ENCODE measurements around the gene WTIP. TPM values are rescaled to one million over a fixed set of nuclear protein-coding genes. Genes with fewer than 3 reads are reported as not detected.

WTIP gene
- total and polyA plus RNA-seq, 2 of the 4 experiments (the other 2 are of a cell fraction): 30.3 to 48.9 TPM

DNA sequence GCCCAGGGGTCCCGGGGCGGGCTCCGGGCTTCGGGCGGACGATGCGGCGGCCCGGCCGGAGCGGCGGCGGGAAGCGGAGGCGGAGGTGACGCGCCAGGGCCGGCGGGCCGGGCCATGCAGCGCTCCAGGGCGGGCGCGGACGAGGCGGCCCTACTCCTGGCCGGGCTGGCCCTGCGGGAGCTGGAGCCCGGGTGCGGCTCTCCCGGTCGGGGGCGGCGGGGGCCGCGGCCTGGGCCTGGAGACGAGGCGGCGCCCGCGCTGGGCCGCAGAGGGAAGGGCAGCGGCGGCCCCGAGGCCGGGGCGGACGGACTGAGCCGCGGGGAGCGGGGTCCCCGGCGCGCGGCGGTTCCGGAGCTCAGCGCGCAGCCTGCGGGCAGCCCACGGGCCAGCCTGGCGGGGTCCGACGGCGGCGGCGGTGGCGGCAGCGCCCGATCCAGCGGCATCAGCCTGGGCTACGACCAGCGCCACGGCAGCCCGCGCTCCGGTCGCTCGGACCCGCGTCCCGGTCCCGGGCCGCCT is 362 bp downstream of the WTIP start:
- dilution Hi-C loops (cut with HindIII; ENCODE audit: low sequenced_read_pairs, unreplicated experiment) (no loop called here), intact Hi-C loops (cut with micrococcal nuclease) (loop anchor here (2.0 kb wide), 1 partner anchor 53 kb away; the partner anchor contains the start of gene UBA2), in situ Hi-C loops (cut with MboI; ENCODE audit: low sequenced_read_pairs) (no loop called here)
- POLR2A ChIA-PET (ENCODE audit: unreplicated experiment): no interaction called here
- Histone ChIP-seq H3K18ac (ENCODE audit: low read depth, low read length) (no peak overlapping the region), H2AK5ac (ENCODE audit: low read depth, low read length) (no peak overlapping the region), H3K4me1 (ENCODE audit: control insufficient read depth, insufficient read depth, low read length) (peaks cover 14% of the 10 kb centered on the region), H3K56ac (ENCODE audit: extremely low read depth, insufficient read depth, low read length) (no peak overlapping the region), H3K14ac (replicated peaks; ENCODE audit: low read depth, low read length) (no peak overlapping the region), H4K5ac (ENCODE audit: low read depth, low read length) (no peak overlapping the region), H2AFZ (replicated peaks; ENCODE audit: low read length, poor library complexity) (peak overlapping the region; percentile 98), H2BK20ac (ENCODE audit: low read depth, low read length) (no peak overlapping the region), H4K8ac (ENCODE audit: low read depth in 2 of 2, low read length in 2 of 2) (no peak overlapping the region), H2AK9ac (replicated peaks; ENCODE audit: low read depth, low read length, poor library complexity) (peak overlapping the region; percentile 97), H3K27me3 (ENCODE audit: control insufficient read depth, insufficient read depth, low read length) (no peaks in the 10 kb centered on the region), H2BK15ac (ENCODE audit: low read depth, low read length) (no peak overlapping the region), H3K23ac (ENCODE audit: low read depth, low read length) (no peak overlapping the region), H3K4ac (ENCODE audit: low read depth, low read length) (peak overlapping the region; percentile 20; the same call in 1 of the 2 replicates), H3K79me1 (ENCODE audit: low read depth in 1 of 2, low read length in 2 of 2) (peaks cover 5 to 43% of the 10 kb centered on the region in 2 experiments; a peak in 3 of 4 replicates), H3K9me1 (ENCODE audit: insufficient read depth, low read length) (peaks cover 28% of the 10 kb centered on the region), H3K27ac (ENCODE audit: insufficient read depth, low read length) (peak overlapping the region; percentile 36), H2BK5ac (ENCODE audit: low read depth, low read length, poor library complexity, severe bottlenecking) (peak overlapping the region; percentile 77), H3K4me3 (ENCODE audit: insufficient read depth, low read depth, low read length) (peak overlapping the region; percentile 78), H3K36me3 (ENCODE audit: control insufficient read depth, insufficient read depth, low read length) (peaks cover 11% of the 10 kb centered on the region), H4K91ac (ENCODE audit: insufficient read depth, low read depth, low read length) (no peak overlapping the region), H3K9me3 (ENCODE audit: control insufficient read depth, insufficient read depth, low read length) (no peaks in the 10 kb centered on the region), H4K20me1 (ENCODE audit: insufficient read depth, low read length) (peaks cover 44% of the 10 kb centered on the region), H3K4me2 (ENCODE audit: low read depth, low read length) (peak overlapping the region; percentile 99; the same call in 1 of the 2 replicates), H3K9ac (ENCODE audit: low read depth, low read length) (peak overlapping the region; percentile 72; the same call in 1 of the 2 replicates), H2BK120ac (ENCODE audit: low read depth, low read length) (no peak overlapping the region)
- TF ChIP-seq POLR2A (IDR thresholded peaks at IDR 0.05; ENCODE audit: low read depth, low read length) (peak; percentile 68), USF2 (IDR thresholded peaks at IDR 0.05; ENCODE audit: low read depth, low read length) (no peak)
- BruUV-seq (replicated peaks): no TSS peak
- ATAC-seq (ENCODE audit: low read depth) (peak; percentile 71), DNase-seq (no peak)
- CTCF ChIA-PET: no interaction called here
- WGBS, 2 experiments (ENCODE audit: extremely low coverage in 2 of 2, insufficient read length in 1 of 2): 0% methylated on average over 49 of the region's 84 CpGs; no CpG with 5 or more reads in 1 of the 2 experiments
